Gastrocnemius medialis (tissue), 4 donors: ENCODE data around the gene HIVEP3. TPM values are rescaled to one million over a fixed set of nuclear protein-coding genes. Genes with fewer than 3 reads are reported as not detected.

Source experiments
- ATAC-seq, 2 donors: fragments of 150-250 bp; one replicate each; pipeline ENCODE4 v1.9.1; 2016
- DNase-seq, 2 donors: peaks; one replicate each; pipeline ENCODE4 v3.0.0-alpha.2; 2019
- H3K27ac ChIP-seq, 4 donors: fragments of 200-600 bp; sonication (generic); 1 replicate in 1 of 4; 2 replicates in 3 of 4; pipeline ENCODE4 v1.5.1; 2016 to 2018; ENCODE audit warnings: mild to moderate bottlenecking in 2 of 4, moderate library complexity in 1 of 4
- H3K27me3 ChIP-seq, 3 donors: fragments of 200-600 bp; sonication (generic) in 2 of 3; 1 replicate in 1 of 3; 2 replicates in 2 of 3; pipeline versions ENCODE4 v1.5.1 to v1.6.0; 2016 to 2019; ENCODE audit warnings: mild to moderate bottlenecking in 1 of 3, moderate library complexity in 1 of 3
- H3K36me3 ChIP-seq, 2 donors: fragments of 200-600 bp; sonication (generic) in 1 of 2; one replicate each; pipeline ENCODE4 v1.5.1; 2017 to 2018
- H3K4me1 ChIP-seq, 2 donors: fragments of 200-600 bp; sonication (generic) in 1 of 2; one replicate each; pipeline ENCODE4 v1.5.1; 2016 to 2017; ENCODE audit warnings: mild to moderate bottlenecking in 2 of 2
- H3K4me3 ChIP-seq, 4 donors: fragments of 200-600 bp; sonication (generic) in 3 of 4; 1 replicate in 1 of 4; 2 replicates in 3 of 4; pipeline ENCODE4 v1.5.1; 2016 to 2019; ENCODE audit warnings: mild to moderate bottlenecking in 2 of 4
- H3K9me3 ChIP-seq, 3 donors: fragments of 200-600 bp; sonication (generic) in 2 of 3; 1 replicate in 1 of 3; 2 replicates in 2 of 3; pipeline ENCODE4 v1.5.1; 2016 to 2019
- POLR2A ChIP-seq, 2 donors: fragments of 450-650 bp; IDR thresholded peaks; one replicate each; pipeline ENCODE4 v1.6.1; 2017; ENCODE audit warnings: antibody characterized with exemption in 2 of 2, mild to moderate bottlenecking in 2 of 2, moderate library complexity in 2 of 2
- in situ Hi-C, 4 donors: fragments of 200-750 bp; cut with MboI; loops; one replicate each; pipeline versions ENCODE4 v1.15.0 to v1.8.0; 2017; ENCODE audit warnings: low sequenced_read_pairs in 4 of 4
- intact Hi-C: fragments of 100-400 bp; cut with DNase I; formaldehyde crosslinking; loops from one replicate; pipeline ENCODE4 v1.15.1; 2023; ENCODE audit warnings: low total_unique reads
- total RNA-seq, 4 donors: library from RNA; depleted of rRNA; stranded (reverse); fragments of >200 nt; gene quantifications; one replicate each; pipeline versions ENCODE4 v1.1.0 to v1.2.3, GENCODE V29; 2016
- TF ChIP-seq, protein P1 (sequence below), 5 experiments: fragments of 450-650 bp in 3 of 5; fragments of 200-600 bp in 2 of 5; sonication (generic) in 2 of 5; IDR thresholded peaks in 4 of 5; conservative IDR thresholded peaks in 1 of 5; 1 replicate in 4 of 5; 2 replicates in 1 of 5; pipeline ENCODE4 v1.5.1; 2016 to 2019; ENCODE audit warnings: antibody characterized with exemption in 5 of 5, mild to moderate bottlenecking in 3 of 5, moderate library complexity in 3 of 5

Gene HIVEP3
- total RNA-seq, 4 donors from 2014 or later, result 0.80 to 1.8 (median 1.3) TPM

DNA sequence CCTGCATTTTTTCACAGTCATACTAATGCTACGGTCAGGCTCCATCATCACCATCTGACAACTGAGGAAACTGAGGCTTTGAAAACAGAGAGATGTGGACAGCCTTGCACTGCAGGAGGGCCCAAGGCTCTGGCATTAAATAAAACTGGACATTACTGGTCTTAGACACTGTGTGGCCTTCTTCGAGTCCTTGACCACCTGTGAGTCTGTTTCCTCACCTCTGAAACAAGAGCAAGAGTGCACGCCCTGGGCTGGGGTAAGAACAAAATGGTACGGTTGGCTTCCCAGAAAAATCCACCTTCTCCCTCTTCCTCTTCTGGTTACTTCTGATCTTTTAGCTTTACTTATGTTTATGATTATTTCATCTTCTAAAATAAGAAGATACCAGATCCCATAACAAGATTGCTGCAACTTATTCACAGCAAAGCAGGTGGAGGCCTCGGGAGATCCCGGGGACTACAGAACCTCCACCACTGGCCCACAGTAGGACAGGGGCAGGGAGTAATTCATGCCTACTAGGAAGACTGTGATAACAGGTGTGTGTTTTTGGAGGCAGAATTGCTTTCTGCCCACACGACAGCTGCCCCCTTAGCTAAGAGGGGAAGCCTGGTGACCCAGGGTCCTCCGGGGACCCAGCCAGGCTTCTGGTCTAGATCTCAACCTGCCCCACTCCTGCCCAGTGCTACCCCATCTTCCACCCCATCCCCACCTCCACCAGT is 277.8 kb downstream of the HIVEP3 start:
- intact Hi-C loops (no loop called here), in situ Hi-C loops (no loop called here)
- Histone ChIP-seq H3K36me3 (no peaks in the 10 kb centered on the region), H3K27ac (no peak overlapping the region), H3K4me1 (peaks cover 0 to 3% of the 10 kb centered on the region in 2 donors), H3K9me3 (no peaks in the 10 kb centered on the region), H3K27me3 (no peaks in the 10 kb centered on the region), H3K4me3 (no peak overlapping the region)
- ATAC-seq (no peak), DNase-seq (no peak)
- no peak for TF ChIP-seq POLR2A (IDR thresholded peaks at IDR 0.05)
- TF ChIP-seq, protein P1, sequence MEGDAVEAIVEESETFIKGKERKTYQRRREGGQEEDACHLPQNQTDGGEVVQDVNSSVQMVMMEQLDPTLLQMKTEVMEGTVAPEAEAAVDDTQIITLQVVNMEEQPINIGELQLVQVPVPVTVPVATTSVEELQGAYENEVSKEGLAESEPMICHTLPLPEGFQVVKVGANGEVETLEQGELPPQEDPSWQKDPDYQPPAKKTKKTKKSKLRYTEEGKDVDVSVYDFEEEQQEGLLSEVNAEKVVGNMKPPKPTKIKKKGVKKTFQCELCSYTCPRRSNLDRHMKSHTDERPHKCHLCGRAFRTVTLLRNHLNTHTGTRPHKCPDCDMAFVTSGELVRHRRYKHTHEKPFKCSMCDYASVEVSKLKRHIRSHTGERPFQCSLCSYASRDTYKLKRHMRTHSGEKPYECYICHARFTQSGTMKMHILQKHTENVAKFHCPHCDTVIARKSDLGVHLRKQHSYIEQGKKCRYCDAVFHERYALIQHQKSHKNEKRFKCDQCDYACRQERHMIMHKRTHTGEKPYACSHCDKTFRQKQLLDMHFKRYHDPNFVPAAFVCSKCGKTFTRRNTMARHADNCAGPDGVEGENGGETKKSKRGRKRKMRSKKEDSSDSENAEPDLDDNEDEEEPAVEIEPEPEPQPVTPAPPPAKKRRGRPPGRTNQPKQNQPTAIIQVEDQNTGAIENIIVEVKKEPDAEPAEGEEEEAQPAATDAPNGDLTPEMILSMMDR (IDR thresholded peaks at IDR 0.05 in 4 of 5, conservative IDR thresholded peaks at IDR 0.05 in 1 of 5), result no peak

DNA sequence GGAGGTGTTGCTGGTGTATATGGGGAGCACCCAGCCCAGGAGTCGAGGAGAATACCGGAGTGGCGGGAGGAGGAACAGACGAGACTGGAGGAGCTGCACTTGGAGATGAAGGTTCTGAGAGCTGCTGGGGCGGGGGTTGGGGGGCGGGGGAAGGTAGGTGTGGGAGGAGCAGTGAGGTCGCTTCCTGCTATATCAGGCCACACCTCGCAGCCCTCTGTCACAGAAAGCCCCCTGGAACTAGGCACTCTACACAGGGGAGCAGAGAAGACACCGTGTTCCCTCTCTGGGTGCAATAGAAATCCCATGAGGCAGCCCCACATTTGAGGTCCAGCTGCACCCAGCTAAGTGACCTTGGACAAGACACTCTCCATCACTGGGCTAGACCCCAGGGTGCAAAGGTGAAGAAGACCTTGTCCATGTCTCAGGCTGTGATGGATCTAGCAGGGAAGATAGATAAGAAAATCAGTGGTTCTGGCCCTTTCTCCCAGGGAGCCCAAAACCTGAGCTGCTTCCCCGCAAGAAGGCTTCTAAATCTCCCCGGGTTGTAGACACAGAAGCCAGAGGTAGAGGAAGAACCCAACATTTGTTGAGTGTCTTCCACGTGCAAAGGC is 278.5 kb downstream of the HIVEP3 start:
- no peak for ATAC-seq
- intact Hi-C loops (no loop called here), in situ Hi-C loops (no loop called here)
- Histone ChIP-seq H3K4me1 (peaks cover 0 to 3% of the 10 kb centered on the region in 2 donors), H3K27ac (peak overlapping the region in 1 of 4 donors; percentile 42), H3K36me3 (no peaks in the 10 kb centered on the region), H3K9me3 (no peaks in the 10 kb centered on the region), H3K27me3 (no peaks in the 10 kb centered on the region), H3K4me3 (no peak overlapping the region)
- TF ChIP-seq POLR2A (IDR thresholded peaks at IDR 0.05), result no peak
- TF ChIP-seq, protein P1 (IDR thresholded peaks at IDR 0.05 in 4 of 5, conservative IDR thresholded peaks at IDR 0.05 in 1 of 5), result no peak
- DNase-seq, result no peak

DNA sequence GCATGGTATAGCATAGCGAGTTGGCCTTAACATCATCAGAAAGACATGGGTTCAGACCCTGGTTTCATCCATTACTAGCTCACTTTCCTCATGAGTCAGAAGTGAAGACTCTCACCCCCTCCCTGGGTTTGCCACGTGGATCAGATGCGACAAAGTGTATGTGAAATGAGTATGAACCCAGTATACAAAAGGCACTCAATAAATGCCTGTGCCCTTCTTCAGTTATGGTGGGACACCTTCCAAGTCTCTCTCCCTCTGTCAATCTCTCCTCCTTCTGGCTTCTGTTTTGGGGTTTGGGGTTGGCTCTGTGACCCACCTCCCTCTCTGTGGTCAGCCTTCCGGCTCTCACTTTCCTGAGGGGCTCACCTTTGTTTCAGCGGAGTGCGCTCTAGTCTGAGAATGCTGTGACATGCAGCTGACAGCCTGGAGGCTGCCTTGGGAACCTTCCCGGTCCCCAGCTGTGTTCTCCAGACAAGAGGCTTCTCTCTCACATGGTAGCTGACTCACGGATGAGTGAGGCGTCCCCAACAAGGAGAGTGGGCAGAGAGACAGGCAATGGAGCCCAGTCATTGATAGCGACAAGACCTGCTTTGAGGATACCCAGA is 279.3 kb downstream of the HIVEP3 start:
- H3K4me1 ChIP-seq, result peaks cover 0 to 3% of the 10 kb centered on the region in 2 donors
- no peaks in the 10 kb centered on the region for H3K27me3 ChIP-seq
- H3K36me3 ChIP-seq, result no peaks in the 10 kb centered on the region
- in situ Hi-C loops (no loop called here), intact Hi-C loops (no loop called here)
- peak overlapping the region in 1 of 4 donors; percentile 42 for H3K27ac ChIP-seq
- no peaks in the 10 kb centered on the region for H3K9me3 ChIP-seq
- ATAC-seq (peak; percentile 93 to 95), DNase-seq (peak; percentile 56 to 67)
- no peak overlapping the region for H3K4me3 ChIP-seq
- TF ChIP-seq, protein P1 (IDR thresholded peaks at IDR 0.05 in 4 of 5, conservative IDR thresholded peaks at IDR 0.05 in 1 of 5), result no peak
- no peak for TF ChIP-seq POLR2A (IDR thresholded peaks at IDR 0.05)

DNA sequence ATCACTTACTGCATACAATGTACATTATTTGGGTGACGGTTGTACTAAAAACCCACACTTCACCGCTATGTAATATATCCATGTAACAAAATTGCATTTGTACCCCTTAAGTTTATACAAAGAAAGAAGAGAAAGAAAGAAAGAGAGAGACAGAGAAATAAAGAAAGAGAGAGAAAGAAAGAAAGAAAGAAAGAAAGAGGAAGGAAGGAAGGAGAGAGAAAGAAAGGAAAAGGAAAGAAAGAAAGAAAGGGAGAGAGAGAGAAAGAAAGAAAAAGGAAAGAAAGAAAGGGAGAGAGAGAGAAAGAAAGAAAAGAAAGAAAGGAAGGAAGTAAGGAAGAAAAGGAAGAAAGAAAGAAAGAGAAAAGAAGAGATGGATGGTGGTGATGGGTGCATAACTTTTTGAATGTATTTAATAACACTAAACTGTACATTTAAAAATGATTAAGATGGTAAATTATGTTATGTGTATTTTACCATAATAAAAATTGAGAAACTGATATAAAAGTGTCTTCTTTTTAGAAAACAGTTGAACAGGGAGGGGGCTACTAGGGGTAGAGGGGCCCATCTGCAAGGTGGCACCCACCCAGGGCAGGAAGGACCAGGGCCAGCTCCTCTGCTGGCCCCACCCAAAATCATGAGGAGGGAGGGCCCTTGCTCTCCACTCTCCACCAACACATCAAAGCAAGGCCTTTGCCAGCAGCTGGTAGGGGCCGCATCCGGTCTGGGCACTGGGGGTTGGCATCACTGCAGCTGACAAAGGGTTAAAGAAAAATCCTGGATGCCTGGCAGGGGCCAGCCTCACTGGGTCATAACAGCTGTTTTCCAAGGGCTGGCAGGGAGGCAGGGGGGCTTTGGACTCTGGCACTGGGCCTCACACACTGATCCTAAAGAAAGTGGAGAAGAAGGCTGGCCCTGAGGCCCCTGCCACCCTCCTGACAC is 280.4 kb downstream of the HIVEP3 start:
- no peak overlapping the region for H3K27ac ChIP-seq
- no peak overlapping the region for H3K4me3 ChIP-seq
- in situ Hi-C loops, result no loop called here
- TF ChIP-seq, protein P1 (IDR thresholded peaks at IDR 0.05 in 4 of 5, conservative IDR thresholded peaks at IDR 0.05 in 1 of 5), result no peak
- TF ChIP-seq POLR2A (IDR thresholded peaks at IDR 0.05), result no peak
- DNase-seq (no peak), ATAC-seq (no peak)
- no peaks in the 10 kb centered on the region for H3K27me3 ChIP-seq
- no peaks in the 10 kb centered on the region for H3K9me3 ChIP-seq
- peaks cover 0 to 3% of the 10 kb centered on the region in 2 donors for H3K4me1 ChIP-seq
- H3K36me3 ChIP-seq, result no peaks in the 10 kb centered on the region
- intact Hi-C loops, result no loop called here
